Measurements from ENCODE around the gene PAQR7.
"Not testable (repeated sequence)": the region's sequence is repeated elsewhere in the genome, so short reads cannot be mapped to it uniquely, and the experiment has no call there.

PAQR7 gene

GRCh38 chr1:25843483-25843882, 32.0 kb downstream of the PAQR7 start:
- no peak for DNase-seq

DNA sequence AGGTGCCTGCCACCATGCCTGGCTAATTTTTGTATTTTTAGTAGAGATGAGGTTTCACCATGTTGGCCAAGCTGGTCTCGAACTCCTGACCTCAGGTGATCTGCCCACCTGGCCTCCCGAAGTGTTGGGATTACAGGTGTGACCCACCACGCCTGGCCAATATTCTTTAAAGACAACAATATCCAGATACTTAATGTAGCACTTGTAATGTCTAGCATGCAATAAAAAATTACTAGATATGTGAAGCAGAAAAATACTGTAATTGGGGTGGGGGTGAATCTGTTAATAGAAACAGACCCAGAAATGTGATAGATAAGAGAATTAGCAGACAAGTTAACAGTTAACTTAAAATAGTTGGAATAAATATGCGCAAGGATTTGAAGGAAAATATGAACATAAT, 35.7 kb downstream of the PAQR7 start:
- DNase-seq: not testable (repeated sequence)

DNA sequence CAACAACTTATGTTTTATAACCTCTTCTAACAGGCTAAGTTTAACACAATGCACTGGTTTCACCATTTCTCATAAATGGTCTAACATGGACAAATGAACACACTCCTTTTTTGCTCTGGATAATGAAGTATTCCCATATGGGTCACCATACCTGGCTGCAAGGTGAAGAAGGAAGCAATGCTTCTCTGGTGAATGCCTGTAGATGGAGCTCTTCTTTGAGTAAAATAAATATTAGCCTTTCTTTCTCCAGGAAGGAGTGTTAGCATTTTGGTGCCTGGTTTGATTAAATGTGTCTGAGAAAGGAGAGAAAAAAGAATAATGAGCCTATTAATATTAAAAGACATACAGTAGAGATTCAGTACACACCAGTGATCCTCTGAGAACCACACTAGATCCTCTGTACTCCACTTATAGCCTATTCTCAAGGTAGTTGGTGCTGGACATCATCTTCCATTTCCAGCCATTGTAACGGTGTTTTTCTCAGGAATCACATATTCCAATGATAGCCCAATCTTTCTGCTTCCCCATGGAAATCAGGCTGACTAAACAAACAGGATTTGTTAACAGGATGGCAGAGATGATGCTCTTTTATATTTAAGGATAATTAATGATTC, 38.1 kb downstream of the PAQR7 start:
- DNase-seq: no peak

GRCh38 chr1:25836695-25837094, 38.8 kb downstream of the PAQR7 start:
- no peak for DNase-seq

DNA sequence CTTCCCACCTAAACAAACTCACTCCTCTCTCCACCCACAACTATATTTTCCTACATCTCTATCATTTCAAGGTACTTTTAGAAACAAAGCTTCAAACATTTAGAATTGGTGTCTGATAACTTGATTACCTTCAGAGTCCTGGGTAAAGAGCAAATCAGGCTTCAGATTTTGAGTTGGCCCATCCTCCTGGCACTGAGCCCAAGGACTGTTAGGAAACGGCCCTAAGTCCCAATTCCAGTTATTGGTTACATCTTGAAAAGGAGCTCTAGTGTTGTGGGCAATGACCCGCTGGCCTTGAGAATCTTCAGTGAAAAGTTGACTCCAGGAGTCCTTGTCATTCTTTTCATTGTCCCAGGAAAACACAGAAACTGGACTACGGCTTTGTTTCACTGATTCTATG, 40.6 kb downstream of the PAQR7 start:
- DNase-seq: no peak

- no peak for DNase-seq
Observed at GRCh38 chr1:25833158-25833557, 42.4 kb downstream of the PAQR7 start.

DNA sequence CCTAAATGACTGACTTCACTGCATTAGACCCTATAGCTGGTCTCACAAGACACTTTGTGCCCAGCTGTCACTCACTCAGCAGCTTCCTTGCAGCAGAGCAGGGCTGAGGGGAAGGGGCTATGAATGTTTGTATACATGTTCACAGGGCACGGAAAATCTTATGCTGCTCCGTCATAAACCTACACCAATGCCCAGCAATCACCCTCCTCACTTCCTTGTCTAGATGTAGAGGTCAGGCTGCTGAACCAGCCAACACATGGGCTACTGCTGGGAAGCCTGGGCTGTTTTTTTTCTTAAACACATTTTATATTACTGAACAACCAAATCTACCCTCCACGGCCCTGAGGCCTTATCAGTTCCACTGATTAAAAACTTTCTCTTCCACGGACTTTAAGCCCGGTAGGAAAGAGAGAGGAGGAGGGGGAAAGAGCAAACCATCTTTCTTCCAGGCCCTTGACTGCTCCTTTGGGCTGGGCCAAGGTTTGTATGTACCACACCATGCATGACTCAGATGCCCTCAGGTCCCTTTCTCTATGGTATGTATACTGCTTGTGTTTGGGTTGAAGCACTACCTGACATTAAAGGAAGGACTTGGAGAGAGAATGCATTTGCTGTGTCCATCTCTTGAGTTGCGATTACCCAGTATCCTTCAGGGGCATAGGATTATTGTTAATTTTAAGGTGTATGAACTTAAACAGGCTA, 43.0 kb downstream of the PAQR7 start:
- no peak for DNase-seq

GRCh38 chr1:25831569-25832196, 43.8 kb downstream of the PAQR7 start:
- DNase-seq: no peak

DNA sequence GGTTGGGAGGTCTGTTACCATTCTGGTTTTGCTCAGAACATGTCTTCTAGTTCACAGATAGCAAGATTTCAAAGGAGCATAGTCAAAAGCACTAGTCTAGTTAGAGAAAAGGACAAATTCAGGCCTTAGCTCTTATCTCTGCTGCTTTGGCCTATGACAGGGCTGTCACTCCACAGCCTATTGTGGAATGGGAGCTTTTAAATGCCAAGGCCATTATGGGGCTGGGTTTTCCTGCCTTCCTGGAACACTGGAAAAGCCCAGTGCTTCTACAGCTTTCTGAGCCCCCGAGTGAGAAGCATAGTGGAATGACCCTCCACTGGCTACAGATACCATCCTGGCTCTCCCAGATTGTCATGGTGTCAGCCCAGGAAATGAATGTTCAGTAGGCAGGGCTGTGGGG, 46.5 kb downstream of the PAQR7 start:
- DNase-seq: no peak

GRCh38 chr1:25828491-25828890, 47.0 kb downstream of the PAQR7 start:
- no peak for DNase-seq

DNA sequence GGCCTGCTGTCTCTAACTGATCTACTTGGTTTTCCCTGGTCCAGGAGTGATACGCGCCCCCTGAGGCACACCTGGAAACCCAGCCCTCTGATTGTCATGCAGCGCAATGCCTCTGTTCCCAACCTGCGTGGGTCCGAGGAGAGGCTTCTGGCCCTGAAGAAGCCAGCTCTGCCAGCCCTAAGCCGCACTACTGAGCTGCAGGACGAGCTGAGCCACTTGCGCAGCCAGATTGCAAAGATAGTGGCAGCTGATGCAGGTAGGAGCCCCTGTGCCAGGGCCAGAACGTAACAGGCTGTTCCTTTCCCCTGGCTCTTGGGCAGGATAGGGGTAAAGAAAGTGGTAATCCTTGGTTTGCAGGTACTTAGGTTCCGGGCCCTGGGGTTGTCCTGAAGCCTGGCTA, 48.9 kb downstream of the PAQR7 start:
- DNase-seq: no peak

DNA sequence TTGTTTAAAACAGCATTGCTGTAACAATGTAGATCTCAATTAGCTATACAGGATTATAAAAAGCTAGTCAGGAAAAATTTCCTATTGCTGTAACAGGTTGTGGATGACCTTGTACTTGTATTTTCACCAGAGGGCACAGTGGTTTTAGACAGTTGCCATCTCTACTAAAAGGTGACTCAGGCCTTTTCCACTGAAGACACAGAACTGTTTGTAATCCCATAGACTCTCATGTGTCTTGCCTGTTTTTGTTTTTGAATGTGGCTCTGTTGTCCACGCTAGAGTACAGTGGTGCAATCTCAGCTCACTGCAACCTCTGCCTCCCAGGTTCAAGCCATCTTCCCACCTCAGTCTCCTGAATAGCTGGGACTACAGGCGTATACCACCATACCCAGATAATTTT, 49.9 kb downstream of the PAQR7 start:
- DNase-seq: no peak

- no peak for DNase-seq
Observed at GRCh38 chr1:25821630-25822091, 53.8 kb downstream of the PAQR7 start.

GRCh38 chr1:25821112-25821476, 54.4 kb downstream of the PAQR7 start:
- DNase-seq: no peak

- peak; percentile 40 for DNase-seq
Observed at GRCh38 chr1:25820247-25821111, 55.0 kb downstream of the PAQR7 start.

DNA sequence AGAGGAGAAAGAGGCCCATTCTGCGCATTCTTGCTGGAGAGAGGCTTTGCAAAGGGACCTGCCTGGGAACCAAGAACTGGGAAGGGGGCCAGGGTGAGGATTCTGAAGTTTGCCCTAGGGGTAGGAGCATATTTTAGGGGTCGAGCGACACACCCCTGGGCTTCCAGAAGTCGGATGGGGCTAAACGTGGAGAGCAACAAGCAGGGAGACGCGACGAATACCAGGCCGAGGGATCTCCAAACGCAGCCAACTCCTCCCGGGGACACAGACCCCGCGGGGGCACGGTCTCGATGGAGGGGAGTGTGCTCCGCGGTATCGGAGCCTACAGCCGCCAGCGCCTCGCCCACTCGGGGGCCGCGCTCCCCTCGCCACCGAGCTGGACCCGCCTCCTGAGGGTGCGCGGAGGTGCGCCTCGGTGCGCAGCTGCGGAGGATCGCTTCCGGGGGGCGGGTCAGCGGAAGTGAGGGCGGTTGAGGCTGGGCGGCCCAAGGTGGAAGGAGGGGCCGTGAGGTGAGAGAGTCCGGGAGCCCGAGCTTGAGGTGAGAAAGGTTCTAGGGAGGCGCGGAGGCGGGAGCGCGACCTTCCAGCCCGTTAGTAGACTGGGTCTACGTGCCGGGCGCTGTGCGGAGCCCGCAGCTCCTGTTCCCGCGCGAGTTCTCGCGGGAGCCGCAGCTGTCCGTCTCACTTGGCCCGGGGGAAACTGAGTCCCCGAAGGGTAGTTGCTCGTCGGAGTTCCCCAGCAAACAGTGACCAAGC, 55.8 kb downstream of the PAQR7 start, which contains the start of gene MTFR1L:
TSS of gene MTFR1L (plus strand) at position 464 of the 756 bp plus-strand sequence. CDS start 3,151 bp downstream, outside the sequence.
- DNase-seq: peak; percentile 90

GRCh38 chr1:25818569-25818968, 56.9 kb downstream of the PAQR7 start:
- DNase-seq: no peak

DNA sequence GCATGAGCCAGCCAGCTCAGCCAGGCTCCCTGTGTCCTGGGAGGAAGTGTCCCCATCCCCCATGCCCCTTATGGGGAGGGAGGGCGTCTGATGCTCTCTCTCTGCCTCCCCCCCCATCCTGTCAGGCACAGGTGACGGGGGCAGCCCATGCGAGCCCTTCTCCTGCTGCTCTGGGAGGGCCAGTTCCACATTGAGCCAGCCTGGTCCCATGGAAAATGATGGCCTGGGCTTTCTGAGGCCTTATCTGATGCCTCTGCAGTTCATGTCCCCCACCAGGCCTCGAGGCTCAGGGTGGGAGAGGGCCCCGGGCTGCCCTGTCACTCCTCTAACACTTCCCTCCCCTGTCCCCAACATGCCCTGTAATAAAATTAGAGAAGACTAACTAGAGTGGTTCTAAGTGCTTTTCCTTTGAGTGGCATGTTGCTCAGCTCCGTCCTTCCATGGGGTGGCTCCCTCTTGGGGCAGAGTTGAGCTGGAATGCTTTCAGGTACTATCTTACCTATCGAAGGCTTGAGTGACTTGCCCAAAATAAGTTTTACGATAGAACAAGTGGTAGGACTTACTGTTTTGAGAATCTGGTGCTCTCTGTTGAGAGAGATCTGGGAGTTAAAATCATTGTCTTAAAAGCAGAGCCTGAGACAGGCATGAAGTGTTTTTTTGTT, 57.5 kb downstream of the PAQR7 start:
- DNase-seq: no peak

- DNase-seq: no peak
Observed at GRCh38 chr1:25816112-25816718, 59.3 kb downstream of the PAQR7 start.

DNA sequence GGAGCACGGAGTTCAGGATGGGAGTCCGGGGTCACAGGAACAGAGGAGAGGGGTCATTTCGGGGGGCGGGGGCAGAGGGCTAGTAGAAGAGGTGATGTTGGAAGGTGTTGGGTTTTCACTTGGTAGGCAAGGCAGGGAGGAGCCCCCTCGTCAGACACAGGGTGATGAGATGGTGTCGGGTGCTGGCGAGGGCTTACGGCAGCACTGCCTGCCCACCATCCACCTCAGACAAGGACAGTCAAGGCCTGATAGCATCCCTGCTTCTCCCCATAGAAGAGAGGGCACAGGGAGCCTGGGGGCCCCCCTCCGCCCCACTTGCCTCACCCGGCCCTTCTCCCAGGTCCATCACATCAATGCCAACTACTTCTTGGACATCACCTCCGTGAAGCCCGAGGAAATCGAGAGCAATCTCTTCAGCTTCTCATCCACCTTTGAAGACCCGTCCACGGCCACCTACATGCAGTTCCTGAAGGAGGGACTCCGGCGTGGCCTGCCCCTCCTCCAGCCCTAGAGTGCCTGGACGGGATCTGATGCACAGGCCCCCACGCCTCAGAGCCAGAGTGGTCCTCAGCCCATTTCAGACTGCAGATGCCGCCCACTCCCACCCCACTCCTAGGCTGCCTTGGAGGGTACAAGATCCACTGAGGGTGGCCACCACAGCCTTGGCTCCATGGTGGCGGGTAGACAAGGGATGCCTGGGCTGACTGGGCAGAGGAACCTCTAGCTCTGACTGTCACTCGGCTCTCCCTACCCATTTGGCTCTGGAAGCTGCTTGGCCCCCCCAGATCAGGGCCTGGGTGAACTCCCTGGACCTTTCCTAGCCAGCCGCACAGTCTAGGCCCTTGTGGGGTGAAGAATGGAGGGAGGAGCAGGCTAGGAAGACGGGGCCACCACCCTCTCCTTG, 60.0 kb downstream of the PAQR7 start:
- no peak for DNase-seq
